Activated T-helper 2 cell treated with anti-CD3 and anti-CD28 coated beads, Interferon-gamma antibody, Interleukin-2, Interleukin-4, amounts not matched to agents 10 μg/mL and 5 μg/mL and 100 μg/mL, durations not matched to agents 14 hours and 24 hours and 36 hours (primary cell): ENCODE measurements around the gene ALDH1A2. TPM values are rescaled to one million over a fixed set of nuclear protein-coding genes. Genes with fewer than 3 reads are reported as not detected.
"Not testable (repeated sequence)": the region's sequence is repeated elsewhere in the genome, so short reads cannot be mapped to it uniquely, and the experiment has no call there.

Experiments
- DNase-seq: peaks from one replicate; pipeline ENCODE4 v3.0.0; 2021; ENCODE audit warnings: low spot score
- H3K27ac Mint-ChIP-seq: one replicate; pipeline ENCODE4 v1.8.0; 2021; ENCODE audit warnings: mixed read lengths
- H3K27me3 Mint-ChIP-seq: one replicate; pipeline ENCODE4 v1.8.0; 2021; ENCODE audit warnings: low read depth, mixed read lengths
- H3K36me3 Mint-ChIP-seq: one replicate; pipeline ENCODE4 v1.8.0; 2021; ENCODE audit warnings: low read depth, mixed read lengths
- H3K4me1 Mint-ChIP-seq: one replicate; pipeline ENCODE4 v1.8.0; 2021; ENCODE audit warnings: low read depth, mixed read lengths
- H3K4me3 Mint-ChIP-seq: one replicate; pipeline ENCODE4 v1.8.0; 2021; ENCODE audit warnings: low read depth, mild to moderate bottlenecking, moderate library complexity, mixed read lengths
- H3K9me3 Mint-ChIP-seq: one replicate; pipeline ENCODE4 v1.8.0; 2021; ENCODE audit warnings: mixed read lengths
- intact Hi-C: fragments of 100-400 bp; cut with micrococcal nuclease; formaldehyde crosslinking; loops from one replicate; pipeline ENCODE4 v1.15.1; 2023
- total RNA-seq: library from RNA; stranded (reverse); gene quantifications from 2 replicates; pipeline ENCODE4 v1.2.3, GENCODE V29; 2022

Gene ALDH1A2
- total RNA-seq, 1 donor from 2014 or later, result 1.1 TPM

- H3K27ac Mint-ChIP-seq, H3K4me1 Mint-ChIP-seq, H3K27me3 Mint-ChIP-seq, DNase-seq, H3K36me3 Mint-ChIP-seq, H3K4me3 Mint-ChIP-seq, intact Hi-C loops: not testable (repeated sequence)
- peaks cover 29% of the 10 kb centered on the region for H3K9me3 Mint-ChIP-seq
These were observed 37.1 kb downstream of the ALDH1A2 start for GRCh38 chr15:58028392-58028791.

- Mint-ChIP-seq H3K27me3 (peaks cover 4% of the 10 kb centered on the region), H3K4me3 (no peak overlapping the region), H3K27ac (no peak overlapping the region), H3K9me3 (peaks cover 29% of the 10 kb centered on the region), H3K36me3 (no peaks in the 10 kb centered on the region), H3K4me1 (no peaks in the 10 kb centered on the region)
- no peak for DNase-seq
- intact Hi-C loops, result no loop called here
These were observed 39.0 kb downstream of the ALDH1A2 start for GRCh38 chr15:58026552-58026951.

- Mint-ChIP-seq H3K27me3 (peaks cover 4% of the 10 kb centered on the region), H3K4me1 (no peaks in the 10 kb centered on the region), H3K36me3 (no peaks in the 10 kb centered on the region), H3K9me3 (peaks cover 29% of the 10 kb centered on the region), H3K27ac (no peak overlapping the region), H3K4me3 (no peak overlapping the region)
- intact Hi-C loops, result no loop called here
- DNase-seq, result no peak
These were observed 39.5 kb downstream of the ALDH1A2 start for GRCh38 chr15:58026051-58026450.

- H3K4me3 Mint-ChIP-seq, result no peak overlapping the region
- no peak for DNase-seq
- H3K27ac Mint-ChIP-seq, result no peak overlapping the region
- H3K36me3 Mint-ChIP-seq, result no peaks in the 10 kb centered on the region
- H3K27me3 Mint-ChIP-seq, result peaks cover 5% of the 10 kb centered on the region
- H3K4me1 Mint-ChIP-seq, result no peaks in the 10 kb centered on the region
- H3K9me3 Mint-ChIP-seq, result peaks cover 23% of the 10 kb centered on the region
- intact Hi-C loops, result no loop called here
These were observed 43.9 kb downstream of the ALDH1A2 start for GRCh38 chr15:58021332-58022230.

GRCh38 chr15:58019503-58020376 is 45.8 kb downstream of the ALDH1A2 start:
- Mint-ChIP-seq H3K36me3 (no peaks in the 10 kb centered on the region), H3K4me1 (no peaks in the 10 kb centered on the region), H3K27me3 (peaks cover 6% of the 10 kb centered on the region), H3K9me3 (peaks cover 9% of the 10 kb centered on the region), H3K27ac (no peak overlapping the region), H3K4me3 (no peak overlapping the region)
- DNase-seq, result no peak
- intact Hi-C loops, result no loop called here

- Mint-ChIP-seq H3K4me3 (no peak overlapping the region), H3K36me3 (no peaks in the 10 kb centered on the region), H3K27ac (no peak overlapping the region), H3K9me3 (no peaks in the 10 kb centered on the region), H3K27me3 (peaks cover 18% of the 10 kb centered on the region), H3K4me1 (no peaks in the 10 kb centered on the region)
- intact Hi-C loops, result no loop called here
- DNase-seq, result no peak
These were observed 47.6 kb downstream of the ALDH1A2 start for GRCh38 chr15:58017869-58018268.

- no peak for DNase-seq
- no peaks in the 10 kb centered on the region for H3K36me3 Mint-ChIP-seq
- H3K9me3 Mint-ChIP-seq, result no peaks in the 10 kb centered on the region
- intact Hi-C loops, result no loop called here
- no peak overlapping the region for H3K4me3 Mint-ChIP-seq
- H3K4me1 Mint-ChIP-seq, result no peaks in the 10 kb centered on the region
- peaks cover 23% of the 10 kb centered on the region for H3K27me3 Mint-ChIP-seq
- H3K27ac Mint-ChIP-seq, result no peak overlapping the region
These were observed 48.8 kb downstream of the ALDH1A2 start for GRCh38 chr15:58016581-58017175.

GRCh38 chr15:58015565-58015964 is 49.9 kb downstream of the ALDH1A2 start:
- Mint-ChIP-seq H3K4me1 (no peaks in the 10 kb centered on the region), H3K9me3 (no peaks in the 10 kb centered on the region), H3K27ac (no peak overlapping the region)

GRCh38 chr15:58014470-58014869 is 51.0 kb downstream of the ALDH1A2 start:
- H3K4me3 Mint-ChIP-seq, result no peak overlapping the region
- H3K27me3 Mint-ChIP-seq, result peaks cover 26% of the 10 kb centered on the region
- intact Hi-C loops, result no loop called here
- no peaks in the 10 kb centered on the region for H3K4me1 Mint-ChIP-seq
- no peaks in the 10 kb centered on the region for H3K9me3 Mint-ChIP-seq
- no peak for DNase-seq
- H3K27ac Mint-ChIP-seq, result no peak overlapping the region
- H3K36me3 Mint-ChIP-seq, result no peaks in the 10 kb centered on the region

More at GRCh38 chr15:58015565-58015964, 49.9 kb downstream of the ALDH1A2 start:
- Mint-ChIP-seq H3K4me3 (no peak overlapping the region), H3K27me3 (peaks cover 23% of the 10 kb centered on the region), H3K36me3 (no peaks in the 10 kb centered on the region)
- intact Hi-C loops, result no loop called here
- no peak for DNase-seq

GRCh38 chr15:58014040-58014439 is 51.5 kb downstream of the ALDH1A2 start:
- H3K36me3 Mint-ChIP-seq, result no peaks in the 10 kb centered on the region
- H3K4me3 Mint-ChIP-seq, result no peak overlapping the region
- H3K27me3 Mint-ChIP-seq, result peaks cover 28% of the 10 kb centered on the region
- H3K4me1 Mint-ChIP-seq, result no peaks in the 10 kb centered on the region
- H3K27ac Mint-ChIP-seq, result no peak overlapping the region
- DNase-seq, result no peak
- H3K9me3 Mint-ChIP-seq, result no peaks in the 10 kb centered on the region
- intact Hi-C loops, result no loop called here

- intact Hi-C loops, result no loop called here
- Mint-ChIP-seq H3K4me1 (no peaks in the 10 kb centered on the region), H3K27me3 (peaks cover 29% of the 10 kb centered on the region), H3K36me3 (no peaks in the 10 kb centered on the region), H3K4me3 (no peak overlapping the region), H3K9me3 (no peaks in the 10 kb centered on the region), H3K27ac (no peak overlapping the region)
- DNase-seq, result no peak
These were observed 54.5 kb downstream of the ALDH1A2 start for GRCh38 chr15:58010983-58011382.

- no peaks in the 10 kb centered on the region for H3K36me3 Mint-ChIP-seq
- no peaks in the 10 kb centered on the region for H3K9me3 Mint-ChIP-seq
- DNase-seq, result no peak
- H3K4me3 Mint-ChIP-seq, result no peak overlapping the region
- no peak overlapping the region for H3K27ac Mint-ChIP-seq
- H3K4me1 Mint-ChIP-seq, result no peaks in the 10 kb centered on the region
- intact Hi-C loops, result no loop called here
- peaks cover 19% of the 10 kb centered on the region for H3K27me3 Mint-ChIP-seq
These were observed 61.7 kb downstream of the ALDH1A2 start for GRCh38 chr15:58003810-58004209.
